Subcutaneous adipose tissue (tissue), 4 donors: Measurements from ENCODE around the gene TMEM169. TPM values are rescaled to one million over a fixed set of nuclear protein-coding genes. Genes with fewer than 3 reads are reported as not detected.

Experiments used
- total RNA-seq, 4 donors: library from RNA; depleted of rRNA; stranded (reverse); fragments of >200 nt; gene quantifications; one replicate each; pipeline ENCODE4 v1.1.0, GENCODE V29; 2016
- TF ChIP-seq, protein P1 (sequence below): fragments of 450-650 bp; IDR thresholded peaks from one replicate; pipeline ENCODE4 v1.5.1; 2016; ENCODE audit warnings: low read depth, mild to moderate bottlenecking, control low read depth, antibody characterized with exemption, moderate library complexity

Gene TMEM169
- total RNA-seq, 4 donors from 2014 or later, result 0.57 to 1.8 (median 0.67) TPM

DNA sequence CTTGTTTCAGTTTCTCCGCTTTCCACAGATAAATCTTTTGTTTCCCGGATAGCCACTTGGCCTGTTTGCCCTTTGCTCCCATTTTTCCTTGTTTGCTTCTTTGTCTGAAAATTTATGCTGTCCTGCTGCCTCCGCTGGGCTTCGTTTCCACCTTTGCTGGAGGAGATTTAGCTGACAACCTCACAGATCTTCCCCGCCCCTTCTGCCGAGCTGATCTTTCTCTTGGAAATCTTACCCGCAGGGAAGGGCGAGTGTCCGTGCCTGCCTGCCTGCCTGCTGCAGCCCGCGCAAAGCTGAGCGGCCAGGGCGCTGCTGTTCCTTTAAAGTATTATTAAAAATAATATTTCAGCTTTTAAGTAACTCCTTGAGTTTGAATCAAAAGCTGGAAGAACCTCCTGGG lies 26.0 kb downstream of the TMEM169 start:
- TF ChIP-seq, protein P1, sequence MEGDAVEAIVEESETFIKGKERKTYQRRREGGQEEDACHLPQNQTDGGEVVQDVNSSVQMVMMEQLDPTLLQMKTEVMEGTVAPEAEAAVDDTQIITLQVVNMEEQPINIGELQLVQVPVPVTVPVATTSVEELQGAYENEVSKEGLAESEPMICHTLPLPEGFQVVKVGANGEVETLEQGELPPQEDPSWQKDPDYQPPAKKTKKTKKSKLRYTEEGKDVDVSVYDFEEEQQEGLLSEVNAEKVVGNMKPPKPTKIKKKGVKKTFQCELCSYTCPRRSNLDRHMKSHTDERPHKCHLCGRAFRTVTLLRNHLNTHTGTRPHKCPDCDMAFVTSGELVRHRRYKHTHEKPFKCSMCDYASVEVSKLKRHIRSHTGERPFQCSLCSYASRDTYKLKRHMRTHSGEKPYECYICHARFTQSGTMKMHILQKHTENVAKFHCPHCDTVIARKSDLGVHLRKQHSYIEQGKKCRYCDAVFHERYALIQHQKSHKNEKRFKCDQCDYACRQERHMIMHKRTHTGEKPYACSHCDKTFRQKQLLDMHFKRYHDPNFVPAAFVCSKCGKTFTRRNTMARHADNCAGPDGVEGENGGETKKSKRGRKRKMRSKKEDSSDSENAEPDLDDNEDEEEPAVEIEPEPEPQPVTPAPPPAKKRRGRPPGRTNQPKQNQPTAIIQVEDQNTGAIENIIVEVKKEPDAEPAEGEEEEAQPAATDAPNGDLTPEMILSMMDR, result no peak

DNA sequence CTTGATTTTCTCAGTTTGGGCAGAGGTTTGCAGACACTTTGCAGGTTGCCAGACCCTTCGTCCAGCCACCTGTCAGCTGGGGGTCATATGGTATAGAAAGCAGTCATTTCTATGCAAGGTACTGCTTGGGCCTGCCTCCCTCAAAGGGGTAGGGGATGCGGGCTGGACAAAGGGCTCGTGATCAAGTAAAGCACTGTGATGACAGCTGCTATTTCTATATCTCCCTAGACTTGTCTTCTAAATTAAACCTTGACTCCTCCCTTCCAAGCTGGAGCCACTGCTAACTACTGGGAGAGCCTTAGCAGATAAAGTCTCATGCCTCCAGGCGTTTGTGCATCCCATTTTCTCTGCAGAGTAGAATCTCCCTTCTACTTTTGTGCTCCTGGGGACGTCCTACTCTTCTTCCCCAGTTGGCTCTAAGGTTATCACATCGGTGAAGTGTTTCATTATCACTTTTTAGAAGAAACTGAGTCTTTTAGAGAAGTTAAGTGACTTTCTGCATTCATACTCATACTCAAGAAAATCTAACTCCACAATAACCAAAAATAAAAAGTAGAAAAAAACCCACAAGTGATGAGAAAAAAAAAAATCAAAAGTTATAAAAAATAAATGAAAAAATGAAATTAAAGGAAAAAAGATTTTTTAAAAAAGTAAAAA lies 26.7 kb downstream of the TMEM169 start:
- TF ChIP-seq, protein P1, result no peak

DNA sequence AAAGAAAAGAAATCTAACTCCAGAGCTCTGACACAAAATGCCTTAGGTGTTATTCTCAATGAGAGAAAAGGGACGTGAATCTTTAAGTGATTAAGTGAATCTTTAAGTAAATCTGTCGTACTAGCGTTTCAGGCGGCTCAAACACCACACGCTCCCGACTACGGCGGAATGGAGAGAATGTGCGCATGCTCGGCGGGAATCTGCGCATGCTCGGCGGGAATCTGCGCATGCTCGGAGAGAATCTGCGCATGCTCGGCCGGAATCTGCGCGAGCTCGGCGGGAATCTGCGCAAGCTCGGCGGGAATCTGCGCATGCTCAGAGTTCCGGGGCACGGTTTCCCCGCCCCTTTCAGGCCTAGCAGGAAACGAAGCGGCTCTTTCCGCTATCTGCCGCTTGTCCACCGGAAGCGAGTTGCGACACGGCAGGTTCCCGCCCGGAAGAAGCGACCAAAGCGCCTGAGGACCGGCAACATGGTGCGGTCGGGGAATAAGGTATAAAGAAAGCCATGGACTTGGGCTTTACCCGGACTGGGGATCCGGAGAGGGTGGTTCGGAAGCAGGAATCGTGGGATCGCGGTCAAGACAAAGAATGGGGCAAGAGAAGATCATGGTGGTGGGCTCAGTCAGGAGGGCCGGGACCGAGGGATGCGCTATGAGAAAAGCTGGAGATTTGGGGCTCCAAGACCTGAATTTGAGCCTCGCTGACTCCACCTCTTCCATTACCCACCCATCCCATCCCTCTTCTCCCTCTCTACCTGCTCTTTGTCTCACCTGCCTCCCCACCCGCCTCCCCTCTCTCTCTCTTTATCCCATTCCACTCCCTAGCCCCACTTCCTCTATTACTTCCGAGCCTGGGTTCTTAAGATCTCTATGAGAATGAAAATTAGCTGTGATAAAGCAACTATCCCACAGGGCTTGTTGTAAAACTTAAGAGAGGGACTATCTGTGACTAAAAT lies 27.5 kb downstream of the TMEM169 start, which contains the start of gene XRCC5:
TSS of gene XRCC5 (plus strand) at position 382 of the 955 bp plus-strand sequence. CDS start at position 471, 89 bp downstream.
- TF ChIP-seq, protein P1, result no peak

DNA sequence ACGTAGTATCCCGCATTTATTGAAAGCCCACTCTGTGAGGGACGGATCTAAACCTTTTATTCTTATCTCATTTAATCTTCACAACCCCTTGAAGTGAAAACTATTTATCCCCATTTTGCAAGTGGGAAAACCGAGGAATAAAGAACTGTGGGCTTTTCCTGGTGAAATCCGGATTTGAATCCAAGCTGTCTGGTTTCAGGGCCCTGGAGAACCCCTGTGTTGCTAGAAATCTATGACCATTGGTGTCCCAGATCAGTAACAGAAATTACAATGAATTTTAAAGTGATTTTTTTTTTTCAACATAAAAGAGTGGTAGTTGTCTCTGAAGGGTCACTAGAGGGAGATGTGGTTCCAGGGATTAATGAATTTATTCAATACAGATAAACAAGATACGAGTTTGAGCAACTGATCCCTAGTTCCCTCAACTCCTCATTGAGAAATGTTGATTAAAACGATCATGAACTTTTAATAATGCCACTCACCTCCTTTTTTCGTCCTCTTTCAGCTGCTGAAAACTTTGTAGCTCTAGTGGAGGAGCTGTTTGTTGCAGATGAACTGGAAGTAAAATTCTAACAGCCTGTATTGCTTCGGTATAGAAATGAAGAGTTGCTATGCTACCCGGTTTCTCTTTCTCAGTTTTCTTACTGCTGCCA lies 28.4 kb downstream of the TMEM169 start:
- TF ChIP-seq, protein P1, result no peak

GRCh38 chr2:216110620-216111019 lies 28.9 kb downstream of the TMEM169 start:
- TF ChIP-seq, protein P1, result no peak

- TF ChIP-seq, protein P1, result no peak
These were observed 29.4 kb downstream of the TMEM169 start for GRCh38 chr2:216111122-216111521.
